ENCODE results near the gene CDK6. TPM values are rescaled to one million over a fixed set of nuclear protein-coding genes. Genes with fewer than 3 reads are reported as not detected.

The CDK6 gene
- total RNA-seq, 2 experiments from 2014 or later, result 229 to 236 TPM

DNA sequence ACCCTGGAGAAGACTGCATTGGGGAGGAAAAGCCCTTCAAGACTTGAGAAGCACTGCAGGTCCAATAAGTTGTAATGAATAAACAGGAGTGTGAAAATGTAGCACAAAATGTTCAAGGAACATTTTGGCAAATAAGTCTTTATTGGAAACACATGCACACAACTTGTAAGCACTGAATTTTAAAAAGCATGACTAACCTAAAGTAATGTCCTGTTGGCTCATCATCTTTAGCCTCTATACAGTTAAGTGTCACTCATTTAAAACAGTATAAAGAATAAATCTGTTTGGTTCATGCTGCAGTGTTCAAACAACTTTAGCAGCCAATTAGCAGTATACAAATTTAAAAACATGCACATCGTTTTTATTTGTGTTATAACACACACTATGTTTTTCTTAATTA, 108.6 kb downstream of the CDK6 start:
- ChIA-PET CTCF (no interaction called here), POLR2A (no interaction called here)

GRCh38 chr7:92725161-92725925, 111.0 kb downstream of the CDK6 start:
- ChIA-PET CTCF (interaction anchor here (1.4 kb wide), 1 partner anchor 11 kb away, joined by 3 read pairs; no protein-coding TSS in a partner anchor), POLR2A (no interaction called here)

DNA sequence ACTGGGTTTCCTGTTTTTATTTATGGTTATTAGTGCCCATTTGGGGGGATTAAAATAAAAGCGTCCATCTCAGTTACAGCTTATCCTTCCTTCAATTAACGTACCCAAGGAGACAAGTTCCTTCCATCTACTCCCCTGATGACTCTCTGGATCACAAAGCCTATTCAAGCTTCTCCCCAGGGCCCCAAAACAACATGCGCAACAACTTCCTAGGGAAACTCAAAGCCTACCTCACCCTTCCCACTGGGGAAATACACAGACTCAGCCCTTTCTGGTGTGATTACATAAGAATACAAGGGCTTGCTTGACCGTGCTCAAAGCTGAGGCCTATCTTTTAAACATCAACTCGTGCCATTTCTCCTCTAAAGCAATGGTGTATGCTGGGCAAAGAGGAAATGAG, 112.4 kb downstream of the CDK6 start:
- CTCF ChIA-PET, result interaction anchor here (0.5 to 1.4 kb wide), 3 partner anchors 9 to 337 kb away, joined by 3 read pairs; no protein-coding TSS in a partner anchor
- POLR2A ChIA-PET, result interaction anchor here (0.6 kb wide), 1 partner anchor 141 kb away, joined by 3 read pairs; no protein-coding TSS in a partner anchor

- POLR2A ChIA-PET, result interaction anchor here (0.6 to 1.0 kb wide), 2 partner anchors 110 to 140 kb away, joined by 3 to 4 read pairs; no protein-coding TSS in a partner anchor
- CTCF ChIA-PET, result interaction anchor here (3.1 kb wide), 1 partner anchor 109 kb away, joined by 8 read pairs; no protein-coding TSS in a partner anchor
These were observed 113.2 kb downstream of the CDK6 start for GRCh38 chr7:92723205-92723604.

GRCh38 chr7:92722541-92722940, 113.8 kb downstream of the CDK6 start:
- CTCF ChIA-PET, result interaction anchor here (3.1 kb wide), 1 partner anchor 110 kb away, joined by 8 read pairs; no protein-coding TSS in a partner anchor
- POLR2A ChIA-PET, result interaction anchor here (1.0 kb wide), 1 partner anchor 111 kb away, joined by 4 read pairs; no protein-coding TSS in a partner anchor

DNA sequence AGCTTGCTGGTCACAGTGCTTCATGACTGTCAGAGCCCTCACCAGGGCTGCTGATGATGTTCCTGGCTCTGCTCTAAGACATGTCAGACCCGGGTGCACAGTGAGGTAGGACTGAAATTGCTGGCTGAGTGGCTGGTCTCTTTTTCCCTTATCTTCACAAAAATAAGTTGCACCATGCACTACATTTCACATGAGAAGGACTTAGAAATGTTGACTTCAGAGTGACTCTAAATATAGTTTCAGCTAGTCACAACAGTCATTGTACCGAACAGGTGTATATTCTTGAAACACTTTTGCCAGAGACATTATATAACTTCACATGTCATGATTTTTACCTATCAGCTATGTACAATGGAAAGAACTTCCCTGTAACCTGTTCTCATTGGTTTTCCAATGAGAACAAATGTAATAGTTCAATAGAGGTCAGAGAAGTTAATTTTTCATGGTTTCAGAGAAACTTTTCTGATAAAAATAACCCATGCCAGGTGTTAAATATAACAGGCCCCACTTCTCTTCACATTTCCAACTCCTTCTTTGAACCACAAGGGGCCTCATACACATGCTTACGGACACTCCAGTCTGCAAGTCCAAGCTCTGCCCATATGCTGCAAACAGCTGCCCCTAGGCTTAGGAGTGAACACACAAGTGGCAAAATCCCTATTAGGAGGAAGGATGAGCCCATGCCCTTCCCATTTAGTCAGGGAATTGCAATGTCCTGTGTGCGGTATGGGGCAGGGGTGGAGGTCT, 115.6 kb downstream of the CDK6 start:
- POLR2A ChIA-PET, result no interaction called here
- CTCF ChIA-PET, result interaction anchor here (0.6 to 3.1 kb wide), 2 partner anchors 112 to 382 kb away, joined by 4 to 8 read pairs; no protein-coding TSS in a partner anchor

DNA sequence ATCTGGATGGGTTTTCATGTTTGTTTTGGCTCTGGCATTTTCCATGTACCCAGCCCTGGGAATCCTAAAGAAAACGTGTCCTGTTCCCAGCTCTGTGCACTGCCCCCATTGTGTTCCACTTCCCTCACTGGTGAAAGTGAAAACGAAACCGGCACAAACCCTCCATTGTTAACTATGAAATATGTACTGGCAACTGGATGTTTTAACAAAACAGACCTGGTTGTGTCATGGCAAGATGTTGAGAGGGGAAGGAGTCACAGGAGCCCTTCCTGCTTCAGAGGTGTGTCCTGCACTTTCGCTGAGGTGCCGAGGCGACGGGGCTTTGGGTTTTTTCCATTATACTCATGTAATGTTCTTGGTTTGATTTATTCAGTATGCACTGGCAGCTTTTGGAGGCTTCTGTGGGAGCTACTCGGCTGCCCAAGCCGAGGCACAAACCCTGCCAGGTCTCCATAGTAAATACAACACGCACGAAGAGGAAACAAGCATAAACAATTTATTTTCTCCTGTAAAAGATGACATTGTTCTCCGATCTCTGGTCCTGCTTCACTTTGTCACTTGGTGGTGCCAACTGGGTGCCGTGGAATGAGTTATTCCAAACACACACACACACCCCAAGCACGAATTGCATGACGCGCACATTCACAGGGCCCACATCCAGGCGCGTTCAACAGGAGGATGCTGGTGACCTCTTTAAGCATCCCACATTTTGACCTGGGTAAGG, 118.2 kb downstream of the CDK6 start:
- CTCF ChIA-PET, result no interaction called here
- POLR2A ChIA-PET, result interaction anchor here (1.0 kb wide), 1 partner anchor 14 kb away, joined by 3 read pairs; no protein-coding TSS in a partner anchor

- POLR2A ChIA-PET, result interaction anchor here (0.6 to 1.0 kb wide), 2 partner anchors 8 to 15 kb away, joined by 3 read pairs; no protein-coding TSS in a partner anchor
- CTCF ChIA-PET, result no interaction called here
These were observed 118.8 kb downstream of the CDK6 start for GRCh38 chr7:92717623-92717992.

- POLR2A ChIA-PET, result interaction anchor here (0.6 kb wide), 1 partner anchor 8 kb away, joined by 3 read pairs; no protein-coding TSS in a partner anchor
- CTCF ChIA-PET, result interaction anchor here (0.6 kb wide), 1 partner anchor 116 kb away, joined by 3 read pairs; no protein-coding TSS in a partner anchor
These were observed 119.4 kb downstream of the CDK6 start for GRCh38 chr7:92716825-92717580.

DNA sequence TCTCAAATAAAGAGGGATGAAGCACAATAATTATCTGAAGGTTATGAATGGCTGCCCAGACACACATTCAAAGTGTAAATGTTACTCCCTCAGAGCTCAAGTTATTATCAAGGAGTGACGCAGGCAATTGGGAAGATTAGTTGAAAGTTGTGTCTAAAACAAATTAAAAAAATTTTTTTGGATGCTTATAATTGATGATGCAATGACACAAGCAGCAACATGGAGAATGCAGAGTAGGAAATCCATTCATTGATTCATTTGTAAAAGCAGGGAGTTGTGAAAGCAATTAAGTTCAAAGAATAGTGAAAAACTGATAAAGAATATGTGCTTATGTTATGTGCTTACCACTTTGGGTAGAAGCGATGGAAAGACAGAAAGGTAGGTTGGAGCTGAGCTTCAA, 120.4 kb downstream of the CDK6 start:
- POLR2A ChIA-PET, result interaction anchor here (1.4 kb wide), 1 partner anchor 117 kb away, joined by 4 read pairs; no protein-coding TSS in a partner anchor
- CTCF ChIA-PET, result interaction anchor here (1.2 kb wide), 1 partner anchor 13 kb away, joined by 3 read pairs; no protein-coding TSS in a partner anchor

DNA sequence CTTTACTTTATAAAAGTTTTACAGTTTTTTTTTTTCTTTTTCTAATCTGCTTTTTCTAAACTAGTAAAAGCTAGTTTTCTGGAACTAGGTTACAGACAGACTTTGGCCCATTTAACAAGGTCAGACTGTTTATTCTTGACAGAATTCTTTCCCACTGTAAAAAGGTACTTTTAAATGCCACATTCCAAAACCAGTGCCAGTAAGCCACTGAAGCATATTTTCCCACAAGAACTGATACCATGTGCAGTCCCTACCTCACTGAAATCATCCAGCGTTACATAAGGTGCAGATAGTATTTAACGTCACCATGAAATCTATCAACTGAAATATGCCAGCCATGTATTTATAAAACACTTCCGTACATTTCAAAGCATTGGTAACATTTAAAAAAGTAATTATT, 121.6 kb downstream of the CDK6 start:
- CTCF ChIA-PET, result interaction anchor here (1.4 kb wide), 1 partner anchor 10 kb away, joined by 3 read pairs; no protein-coding TSS in a partner anchor
- POLR2A ChIA-PET, result interaction anchor here (1.4 kb wide), 1 partner anchor 118 kb away, joined by 4 read pairs; no protein-coding TSS in a partner anchor

DNA sequence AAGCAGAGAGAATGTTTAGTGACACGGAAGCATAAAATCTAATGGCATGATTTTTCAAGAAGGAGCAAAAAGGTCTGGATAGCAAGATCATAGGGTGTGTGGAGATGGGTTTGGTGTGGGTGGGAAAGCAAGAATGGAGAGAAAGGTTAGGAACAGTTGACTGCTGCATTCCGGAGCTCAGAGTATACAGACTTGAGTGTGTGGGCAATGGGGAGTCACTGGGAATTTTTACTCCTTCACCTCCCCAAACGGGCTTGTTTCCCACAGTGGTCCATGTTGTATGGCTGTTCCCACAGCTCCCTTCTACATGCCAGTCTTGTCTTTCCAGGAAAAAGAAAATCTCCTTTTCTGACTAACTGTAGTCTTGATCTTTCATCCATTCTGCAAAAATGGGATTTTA, 122.1 kb downstream of the CDK6 start:
- CTCF ChIA-PET, result interaction anchor here (1.4 kb wide), 1 partner anchor 11 kb away, joined by 3 read pairs; no protein-coding TSS in a partner anchor
- POLR2A ChIA-PET, result no interaction called here

DNA sequence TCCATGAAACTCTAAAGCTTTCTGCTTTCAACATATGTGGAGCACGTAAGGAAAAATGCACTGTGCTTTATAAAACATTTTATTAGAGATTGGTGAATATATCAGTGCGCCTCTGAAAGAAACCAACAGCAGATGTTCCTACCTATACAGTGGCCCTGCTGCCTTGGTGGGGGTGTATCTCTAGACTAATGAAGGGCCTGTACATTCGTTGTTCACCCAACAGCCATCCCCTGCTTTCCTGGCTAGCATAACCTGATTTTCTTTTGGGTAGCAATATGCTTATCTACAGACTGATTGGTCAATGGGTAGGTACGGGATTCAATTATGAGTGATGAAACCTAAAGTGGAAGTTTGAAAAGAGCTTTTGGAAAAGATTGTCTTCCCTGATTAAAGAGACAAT, 126.5 kb downstream of the CDK6 start:
- POLR2A ChIA-PET, result interaction anchor here (0.6 kb wide), 1 partner anchor 7 kb away, joined by 3 read pairs; no protein-coding TSS in a partner anchor
- CTCF ChIA-PET, result interaction anchor here (0.7 kb wide), 1 partner anchor 104 kb away, joined by 3 read pairs; no protein-coding TSS in a partner anchor

GRCh38 chr7:92709150-92709549, 127.2 kb downstream of the CDK6 start:
- ChIA-PET POLR2A (interaction anchor here (0.5 to 0.6 kb wide), 2 partner anchors 8 to 51 kb away, joined by 3 to 6 read pairs; no protein-coding TSS in a partner anchor), CTCF (interaction anchor here (0.5 to 0.7 kb wide), 3 partner anchors 105 to 746 kb away, joined by 3 read pairs; no protein-coding TSS in a partner anchor)

- POLR2A ChIA-PET, result interaction anchor here (0.8 to 1.0 kb wide), 2 partner anchors 44 to 76 kb away, joined by 3 to 4 read pairs; no protein-coding TSS in a partner anchor
- CTCF ChIA-PET, result interaction anchor here (0.5 kb wide), 1 partner anchor 124 kb away, joined by 3 read pairs; no protein-coding TSS in a partner anchor
These were observed 128.0 kb downstream of the CDK6 start for GRCh38 chr7:92708111-92709042.

DNA sequence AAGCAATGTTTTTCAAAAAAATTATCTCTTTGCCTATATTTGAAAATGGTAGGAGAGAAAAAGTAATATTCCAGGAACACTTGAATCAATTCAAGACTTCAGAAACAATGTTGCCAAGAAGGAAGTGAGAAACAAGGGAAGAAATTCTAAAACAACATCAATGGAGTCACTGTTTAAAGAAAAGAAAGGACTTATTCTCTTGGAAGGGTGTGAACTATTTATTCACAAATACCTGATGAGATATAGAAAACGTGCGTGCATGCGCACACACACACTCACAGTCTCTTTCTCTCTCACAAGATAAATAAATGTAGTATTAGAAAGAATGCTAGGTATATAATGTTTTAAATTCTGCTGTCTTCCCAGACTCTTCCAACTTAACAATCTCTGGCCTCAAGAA, 128.9 kb downstream of the CDK6 start:
- ChIA-PET POLR2A (interaction anchor here (0.8 to 1.0 kb wide), 2 partner anchors 43 to 75 kb away, joined by 3 to 4 read pairs; no protein-coding TSS in a partner anchor), CTCF (interaction anchor here (1.6 kb wide), 1 partner anchor 10 kb away, joined by 3 read pairs; no protein-coding TSS in a partner anchor)

- POLR2A ChIA-PET, result no interaction called here
- CTCF ChIA-PET, result interaction anchor here (1.6 kb wide), 1 partner anchor 9 kb away, joined by 3 read pairs; no protein-coding TSS in a partner anchor
These were observed 129.8 kb downstream of the CDK6 start for GRCh38 chr7:92706563-92706962.

All from activated CD8-positive, alpha-beta memory T cell treated with anti-CD3 and anti-CD28 coated beads for 36 hours (primary cell).